C4-2B (cell line): Measurements from ENCODE around the gene ITGA3.

Experiments used
- CTCF ChIP-seq: fragments of 450-650 bp; conservative IDR thresholded peaks from 2 replicates; pipeline ENCODE4 v1.5.1; 2017; ENCODE audit warnings: mild to moderate bottlenecking
- ZFX ChIP-seq: fragments of 450-650 bp; IDR thresholded peaks from 2 replicates; pipeline ENCODE4 v1.6.1; 2017

GRCh38 chr17:50125420-50125997 lies 69.6 kb downstream of the ITGA3 start:
- no peak for TF ChIP-seq CTCF
- no peak for TF ChIP-seq ZFX
